T-helper 1 cell (primary cell): ENCODE data around the gene GRB10.
"Not testable (repeated sequence)": the region's sequence is repeated elsewhere in the genome, so short reads cannot be mapped to it uniquely, and the experiment has no call there.

Source experiments
- DNase-seq, 5 donors: peaks; one replicate each; pipeline ENCODE4 v3.0.0-alpha.2; 2012 to 2020

The GRB10 gene

GRCh38 chr7:50743016-50743415, 39.7 kb downstream of the GRB10 start:
- no peak for DNase-seq

GRCh38 chr7:50742401-50742800, 40.3 kb downstream of the GRB10 start:
- no peak for DNase-seq

GRCh38 chr7:50739744-50740435, 42.8 kb downstream of the GRB10 start:
- peak in 4 of 5 donors; percentile 57 to 73 (median 64) for DNase-seq

GRCh38 chr7:50738932-50739331, 43.8 kb downstream of the GRB10 start:
- DNase-seq: no peak

- not testable (repeated sequence) for DNase-seq
Measured at GRCh38 chr7:50735836-50736235, 46.9 kb downstream of the GRB10 start.

GRCh38 chr7:50735333-50735732, 47.4 kb downstream of the GRB10 start:
- no peak for DNase-seq

- DNase-seq: no peak
Measured at GRCh38 chr7:50734246-50734645, 48.5 kb downstream of the GRB10 start.

- DNase-seq: no peak
Measured at GRCh38 chr7:50733552-50733951, 49.1 kb downstream of the GRB10 start.

GRCh38 chr7:50731703-50732582, 50.8 kb downstream of the GRB10 start:
- no peak for DNase-seq

- DNase-seq: no peak
Measured at GRCh38 chr7:50730446-50731400, 52.0 kb downstream of the GRB10 start.

- no peak for DNase-seq
Measured at GRCh38 chr7:50729962-50730361, 52.7 kb downstream of the GRB10 start.

GRCh38 chr7:50728184-50728583, 54.5 kb downstream of the GRB10 start:
- no peak for DNase-seq

GRCh38 chr7:50727711-50728110, 55.0 kb downstream of the GRB10 start:
- DNase-seq: no peak

GRCh38 chr7:50727072-50727471, 55.6 kb downstream of the GRB10 start:
- DNase-seq: no peak

GRCh38 chr7:50725774-50726173, 56.9 kb downstream of the GRB10 start:
- no peak for DNase-seq

GRCh38 chr7:50724526-50725520, 57.9 kb downstream of the GRB10 start:
- DNase-seq: no peak

GRCh38 chr7:50723888-50724287, 58.8 kb downstream of the GRB10 start:
- no peak for DNase-seq

- DNase-seq: no peak
Measured at GRCh38 chr7:50723173-50723572, 59.5 kb downstream of the GRB10 start.

GRCh38 chr7:50721661-50722259, 60.9 kb downstream of the GRB10 start:
- no peak for DNase-seq

GRCh38 chr7:50721160-50721559, 61.5 kb downstream of the GRB10 start:
- no peak for DNase-seq

GRCh38 chr7:50720295-50720694, 62.4 kb downstream of the GRB10 start:
- DNase-seq: no peak
